ENCODE data around the gene CYS1. TPM values are rescaled to one million over a fixed set of nuclear protein-coding genes. Genes with fewer than 3 reads are reported as not detected.

Gene CYS1
- total and polyA plus RNA-seq, 4 donors: 0.07 to 4.1 (median 1.0) TPM

DNA sequence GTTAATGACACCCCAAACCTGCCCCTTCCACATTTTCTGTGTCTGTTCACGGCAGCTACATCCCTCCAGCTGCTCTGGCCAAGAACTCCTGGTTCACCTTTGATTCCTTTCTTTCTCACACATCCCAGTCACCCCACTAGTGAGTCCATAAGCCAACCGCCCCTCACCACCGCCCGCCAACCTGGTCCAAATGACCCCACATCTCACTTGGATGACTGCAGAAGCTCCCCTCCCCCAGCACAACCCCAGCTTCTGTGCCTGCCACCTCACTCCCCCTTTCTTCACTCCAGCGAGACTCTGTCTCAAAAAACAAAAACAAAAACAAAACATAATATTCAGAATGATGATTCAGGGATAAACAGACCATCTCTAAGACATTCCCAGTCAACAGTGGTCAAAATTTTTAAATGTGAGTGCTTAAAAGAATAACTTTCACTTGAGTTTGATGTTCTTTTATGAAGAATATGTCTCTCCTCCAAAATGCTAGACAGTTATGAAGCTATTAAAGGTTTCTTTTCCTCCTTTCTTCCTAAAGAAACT is 3.2 kb downstream of the CYS1 start:
- H3K9me3 ChIP-seq (ENCODE audit: control insufficient read depth in 4 of 4, low read length in 3 of 4): no peaks in the 10 kb centered on the region
- 90% methylated on average over 5 of the region's 5 CpGs for WGBS
- peaks cover 0 to 6% (median 3%) of the 10 kb centered on the region in 4 donors for H3K27me3 ChIP-seq (ENCODE audit: control insufficient read depth in 4 of 4, insufficient read depth in 4 of 4, low read length in 3 of 4)
- no peak overlapping the region for H3K4me3 ChIP-seq (ENCODE audit: low read depth in 1 of 3, low read length in 3 of 3)
- no peak for DNase-seq (ENCODE audit: low spot score)
- peaks cover 2 to 7% (median 3%) of the 10 kb centered on the region in 4 donors for H3K4me1 ChIP-seq (ENCODE audit: control insufficient read depth in 4 of 4, insufficient read depth in 4 of 4, low read length in 3 of 4)
- TF ChIP-seq CTCF (IDR thresholded peaks at IDR 0.05; ENCODE audit: low read depth, low read length, missing input control) (no peak), HNF4A (conservative IDR thresholded peaks at IDR 0.05) (no peak), SP1 (IDR thresholded peaks at IDR 0.05) (no peak), RXRA (IDR thresholded peaks at IDR 0.05) (no peak), HNF4G (IDR thresholded peaks at IDR 0.05) (no peak), ATF3 (IDR thresholded peaks at IDR 0.05) (no peak), NR2F2 (IDR thresholded peaks at IDR 0.05) (no peak), TAF1 (conservative IDR thresholded peaks at IDR 0.05) (no peak), RAD21 (IDR thresholded peaks at IDR 0.05) (no peak), FOXA1 (IDR thresholded peaks at IDR 0.05) (no peak), REST (IDR thresholded peaks at IDR 0.05) (no peak), YY1 (IDR thresholded peaks at IDR 0.05) (no peak), JUND (IDR thresholded peaks at IDR 0.05) (no peak), GABPA (IDR thresholded peaks at IDR 0.05 in 1 of 2, conservative IDR thresholded peaks at IDR 0.05 in 1 of 2) (no peak), FOXA2 (IDR thresholded peaks at IDR 0.05) (no peak), EGR1 (IDR thresholded peaks at IDR 0.05; ENCODE audit: low read depth in 2 of 2) (no peak)
- TF ChIP-seq, protein P1, sequence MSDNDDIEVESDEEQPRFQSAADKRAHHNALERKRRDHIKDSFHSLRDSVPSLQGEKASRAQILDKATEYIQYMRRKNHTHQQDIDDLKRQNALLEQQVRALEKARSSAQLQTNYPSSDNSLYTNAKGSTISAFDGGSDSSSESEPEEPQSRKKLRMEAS (IDR thresholded peaks at IDR 0.05): no peak
- H3K27ac ChIP-seq (ENCODE audit: low read depth in 1 of 2, low read length in 2 of 2): no peak overlapping the region
- H3K36me3 ChIP-seq (ENCODE audit: control insufficient read depth in 4 of 4, insufficient read depth in 3 of 4, low read depth in 1 of 4, low read length in 3 of 4): no peaks in the 10 kb centered on the region
- H3K9ac ChIP-seq (ENCODE audit: low read depth in 1 of 2, low read length in 2 of 2): no peak overlapping the region

DNA sequence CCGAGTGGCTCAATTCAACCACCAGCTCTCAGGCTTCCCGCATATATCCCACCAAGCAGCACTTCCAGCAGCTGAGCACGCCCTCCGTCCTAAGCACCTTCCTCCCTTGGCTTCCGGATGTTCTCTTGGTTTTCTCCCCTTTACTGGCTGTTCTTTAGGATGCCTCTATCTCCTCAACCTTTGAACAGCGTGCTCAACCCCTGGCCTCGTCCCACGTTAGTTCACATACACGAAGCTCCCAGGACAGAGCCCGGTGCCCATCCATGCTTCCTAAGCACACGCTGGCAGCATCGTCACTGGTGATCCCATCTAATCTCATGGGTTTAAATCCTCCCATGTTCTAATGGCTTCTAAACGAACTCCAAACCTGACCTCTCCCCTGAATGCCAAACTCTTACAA is 3.7 kb downstream of the CYS1 start:
- DNase-seq (ENCODE audit: low spot score): no peak
- Histone ChIP-seq H3K27me3 (ENCODE audit: control insufficient read depth in 4 of 4, insufficient read depth in 4 of 4, low read length in 3 of 4) (peaks cover 0 to 6% (median 3%) of the 10 kb centered on the region in 4 donors), H3K9ac (ENCODE audit: low read depth in 1 of 2, low read length in 2 of 2) (no peak overlapping the region), H3K27ac (ENCODE audit: low read depth in 1 of 2, low read length in 2 of 2) (no peak overlapping the region), H3K36me3 (ENCODE audit: control insufficient read depth in 4 of 4, insufficient read depth in 3 of 4, low read depth in 1 of 4, low read length in 3 of 4) (no peaks in the 10 kb centered on the region), H3K9me3 (ENCODE audit: control insufficient read depth in 4 of 4, low read length in 3 of 4) (no peaks in the 10 kb centered on the region), H3K4me3 (ENCODE audit: low read depth in 1 of 3, low read length in 3 of 3) (no peak overlapping the region), H3K4me1 (ENCODE audit: control insufficient read depth in 4 of 4, insufficient read depth in 4 of 4, low read length in 3 of 4) (peaks cover 2 to 7% (median 3%) of the 10 kb centered on the region in 4 donors)
- TF ChIP-seq ATF3 (IDR thresholded peaks at IDR 0.05): no peak
- 84% methylated on average over 13 of the region's 13 CpGs for WGBS

Data from liver (tissue), 9 donors.